HG02870 (cell line): ENCODE data around the gene REM2.
"Not testable (repeated sequence)": the region's sequence is repeated elsewhere in the genome, so short reads cannot be mapped to it uniquely, and the experiment has no call there.

Experiments
- ATAC-seq: cut with Tn5 transposase; IDR thresholded peaks from one replicate; pipeline ENCODE4 v1.9.1; 2021; ENCODE audit warnings: mild to moderate bottlenecking, moderate library complexity; ENCODE audit not compliant: unreplicated experiment

REM2 gene

GRCh38 chr14:22847661-22848341 is 35.2 kb upstream of the REM2 start:
- ATAC-seq = no peak

GRCh38 chr14:22848351-22849164 is 34.5 kb upstream of the REM2 start:
- no peak for ATAC-seq

GRCh38 chr14:22849212-22849819 is 33.7 kb upstream of the REM2 start:
- no peak for ATAC-seq

GRCh38 chr14:22850944-22851764 is 31.9 kb upstream of the REM2 start:
- no peak for ATAC-seq

- not testable (repeated sequence) for ATAC-seq
Measured at GRCh38 chr14:22852178-22852577, 30.8 kb upstream of the REM2 start.

GRCh38 chr14:22852599-22852939 is 30.5 kb upstream of the REM2 start:
- ATAC-seq = no peak

- peak; percentile 74 for ATAC-seq
Measured at GRCh38 chr14:22852940-22853767, 29.9 kb upstream of the REM2 start.

- ATAC-seq = not testable (repeated sequence)
Measured at GRCh38 chr14:22854296-22854695, 28.7 kb upstream of the REM2 start.

- no peak for ATAC-seq
Measured at GRCh38 chr14:22854963-22855724, 27.9 kb upstream of the REM2 start.

GRCh38 chr14:22856428-22856827 is 26.6 kb upstream of the REM2 start:
- no peak for ATAC-seq

- not testable (repeated sequence) for ATAC-seq
Measured at GRCh38 chr14:22860377-22860776, 22.6 kb upstream of the REM2 start.

GRCh38 chr14:22861651-22862050 is 21.4 kb upstream of the REM2 start:
- ATAC-seq = no peak

GRCh38 chr14:22864979-22865378 is 18.0 kb upstream of the REM2 start:
- no peak for ATAC-seq

GRCh38 chr14:22865424-22866405 is 17.3 kb upstream of the REM2 start:
- no peak for ATAC-seq

- ATAC-seq = no peak
Measured at GRCh38 chr14:22866874-22867273, 16.1 kb upstream of the REM2 start.

- peak; percentile 44 for ATAC-seq
Measured at GRCh38 chr14:22870811-22871223, 12.2 kb upstream of the REM2 start.

GRCh38 chr14:22871224-22872032 is 11.6 kb upstream of the REM2 start, which contains the start of gene LRP10:
TSS of gene LRP10 (plus strand) at chr14:22871740. CDS start at chr14:22872304, 564 bp downstream.
- ATAC-seq = peak; percentile 65
